GM18505 (cell line): Measurements from ENCODE around the gene AJAP1.

Experiments used
- ATAC-seq: cut with Tn5 transposase; IDR thresholded peaks from one replicate; pipeline ENCODE4 v1.9.1; 2021; ENCODE audit not compliant: unreplicated experiment
- POLR2A ChIP-seq: IDR thresholded peaks from 4 replicates; pipeline ENCODE4 v1.6.1; 2011; ENCODE audit warnings: borderline replicate concordance; ENCODE audit not compliant: insufficient read depth, insufficient read length; ENCODE audit errors: extremely low read depth

Gene AJAP1

GRCh38 chr1:4837752-4838151 is 183.3 kb downstream of the AJAP1 start:
- no peak for ATAC-seq
- TF ChIP-seq POLR2A: no peak

- TF ChIP-seq POLR2A: no peak
- no peak for ATAC-seq
These were observed 183.8 kb downstream of the AJAP1 start for GRCh38 chr1:4838231-4838630.
